SU-DHL-6 (cell line): Measurements from ENCODE around the gene REXO2.

Experiments used
- H2AFZ ChIP-seq: fragments of 200-600 bp; sonication (generic); 2 replicates; pipeline ENCODE4 v1.6.1; 2014; ENCODE audit warnings: low read depth, mild to moderate bottlenecking, moderate library complexity, mixed read lengths, antibody characterized with exemption, low read length; ENCODE audit not compliant: severe bottlenecking
- H3F3A ChIP-seq: fragments of 200-600 bp; shearing (Covaris generic); 2 replicates; pipeline ENCODE4 v1.6.0; 2016; ENCODE audit warnings: antibody characterized with exemption, mild to moderate bottlenecking; ENCODE audit not compliant: insufficient read depth
- H3K27ac ChIP-seq: fragments of 200-600 bp; sonication (generic); 2 replicates; pipeline ENCODE4 v1.5.1; 2016; ENCODE audit warnings: low read depth, mild to moderate bottlenecking, low read length, moderate library complexity, mixed read lengths
- H3K27me3 ChIP-seq: fragments of 200-600 bp; sonication (generic), shearing (Covaris generic); 2 replicates; pipeline ENCODE4 v1.6.0; 2014; ENCODE audit warnings: mild to moderate bottlenecking, low read length
- H3K36me3 ChIP-seq: fragments of 200-600 bp; sonication (generic); 2 replicates; pipeline ENCODE4 v1.6.1; 2014; ENCODE audit warnings: mild to moderate bottlenecking, low read length, mixed read lengths
- H3K4me2 ChIP-seq: fragments of 300-600, 200-600 bp; shearing (Covaris generic), sonication (generic); 2 replicates; pipeline ENCODE4 v1.6.0; 2014; ENCODE audit warnings: low read length, low read depth, mild to moderate bottlenecking; ENCODE audit not compliant: poor library complexity, severe bottlenecking
- H3K4me3 ChIP-seq: fragments of 200-600 bp; sonication (generic); 2 replicates; pipeline ENCODE4 v1.5.1; 2014; ENCODE audit warnings: antibody characterized with exemption, low read length, mild to moderate bottlenecking, mixed read lengths; ENCODE audit not compliant: insufficient read depth, poor library complexity, severe bottlenecking
- H3K79me2 ChIP-seq: fragments of 200-600 bp; sonication (generic); 2 replicates; pipeline ENCODE4 v1.6.1; 2014; ENCODE audit warnings: mild to moderate bottlenecking, low read length, moderate library complexity; ENCODE audit not compliant: insufficient read depth
- H3K9ac ChIP-seq: fragments of 200-600 bp; sonication (generic); 2 replicates; pipeline ENCODE4 v1.7.0; 2014; ENCODE audit warnings: mild to moderate bottlenecking, low read length
- H3K9me2 ChIP-seq: fragments of 200-600 bp; sonication (generic); replicated peaks from 2 replicates; pipeline ENCODE4 v1.6.1; 2014; ENCODE audit warnings: low read length; ENCODE audit not compliant: insufficient read depth
- H3K9me3 ChIP-seq: fragments of 200-600 bp; sonication (generic); 2 replicates; pipeline ENCODE4 v1.6.1; 2014; ENCODE audit warnings: low read length, mixed read lengths; ENCODE audit not compliant: insufficient read depth
- H4K20me1 ChIP-seq: fragments of 200-600 bp; sonication (generic); 2 replicates; pipeline ENCODE4 v1.6.1; 2014; ENCODE audit warnings: low read depth, mild to moderate bottlenecking, antibody characterized with exemption, low read length, moderate library complexity, mixed read lengths
- EZH2phosphoT487 ChIP-seq: fragments of 200-600 bp; sonication (generic), shearing (Covaris generic); conservative IDR thresholded peaks from 2 replicates; pipeline ENCODE4 v1.6.1; 2018; ENCODE audit warnings: mild to moderate bottlenecking, antibody characterized with exemption, low read length, moderate library complexity, mixed read lengths
- TF ChIP-seq, protein P1 (sequence below): fragments of 200-600 bp; sonication (generic); IDR thresholded peaks from one replicate; pipeline ENCODE4 v1.5.1; 2017; ENCODE audit warnings: antibody characterized with exemption, mild to moderate bottlenecking, low read length, moderate library complexity; ENCODE audit not compliant: insufficient read depth, poor library complexity, severe bottlenecking

The REXO2 gene

DNA sequence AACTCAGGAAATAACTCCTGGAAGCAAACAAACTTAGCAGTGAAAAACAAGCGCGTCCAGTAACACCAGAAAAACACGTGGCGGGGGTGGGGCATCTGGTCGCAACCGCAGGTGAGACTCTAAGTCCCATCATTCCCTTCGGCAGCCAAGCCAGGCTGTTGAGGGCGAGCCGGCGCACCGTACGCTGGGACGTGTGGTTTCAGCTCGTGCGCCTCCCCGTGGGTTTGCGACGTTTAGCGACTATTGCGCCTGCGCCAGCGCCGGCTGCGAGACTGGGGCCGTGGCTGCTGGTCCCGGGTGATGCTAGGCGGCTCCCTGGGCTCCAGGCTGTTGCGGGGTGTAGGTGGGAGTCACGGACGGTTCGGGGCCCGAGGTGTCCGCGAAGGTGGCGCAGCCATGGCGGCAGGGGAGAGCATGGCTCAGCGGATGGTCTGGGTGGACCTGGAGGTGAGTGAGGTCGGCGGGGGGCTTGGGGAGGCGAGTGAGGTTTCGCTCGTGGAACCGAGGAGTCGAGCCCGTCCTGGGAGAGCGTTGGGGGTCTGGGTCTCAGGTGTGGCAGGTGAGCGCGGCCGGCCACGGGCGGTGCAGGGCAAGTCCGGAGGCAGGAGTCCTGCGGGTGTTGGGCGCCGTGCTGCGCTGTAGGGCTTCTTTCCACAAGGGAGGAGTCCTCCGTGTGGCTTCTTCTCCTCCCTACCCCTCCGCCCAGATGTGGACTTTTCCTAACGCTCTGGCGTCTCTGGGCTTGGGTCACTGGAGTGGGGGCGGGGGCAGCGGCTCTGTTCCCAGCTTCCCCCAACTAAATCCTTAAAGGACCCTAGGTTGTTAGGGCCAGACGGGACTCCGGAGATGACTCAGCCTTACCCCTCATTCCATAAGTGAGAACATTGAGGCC, at the start of gene REXO2:
TSS of gene REXO2 (plus strand) at position 239 of the 892 bp plus-strand sequence. CDS start at position 301, 62 bp downstream.
- no peak for TF ChIP-seq EZH2phosphoT487
- TF ChIP-seq, protein P1, sequence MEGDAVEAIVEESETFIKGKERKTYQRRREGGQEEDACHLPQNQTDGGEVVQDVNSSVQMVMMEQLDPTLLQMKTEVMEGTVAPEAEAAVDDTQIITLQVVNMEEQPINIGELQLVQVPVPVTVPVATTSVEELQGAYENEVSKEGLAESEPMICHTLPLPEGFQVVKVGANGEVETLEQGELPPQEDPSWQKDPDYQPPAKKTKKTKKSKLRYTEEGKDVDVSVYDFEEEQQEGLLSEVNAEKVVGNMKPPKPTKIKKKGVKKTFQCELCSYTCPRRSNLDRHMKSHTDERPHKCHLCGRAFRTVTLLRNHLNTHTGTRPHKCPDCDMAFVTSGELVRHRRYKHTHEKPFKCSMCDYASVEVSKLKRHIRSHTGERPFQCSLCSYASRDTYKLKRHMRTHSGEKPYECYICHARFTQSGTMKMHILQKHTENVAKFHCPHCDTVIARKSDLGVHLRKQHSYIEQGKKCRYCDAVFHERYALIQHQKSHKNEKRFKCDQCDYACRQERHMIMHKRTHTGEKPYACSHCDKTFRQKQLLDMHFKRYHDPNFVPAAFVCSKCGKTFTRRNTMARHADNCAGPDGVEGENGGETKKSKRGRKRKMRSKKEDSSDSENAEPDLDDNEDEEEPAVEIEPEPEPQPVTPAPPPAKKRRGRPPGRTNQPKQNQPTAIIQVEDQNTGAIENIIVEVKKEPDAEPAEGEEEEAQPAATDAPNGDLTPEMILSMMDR, result no peak
- peak within 1 kb of the TSS; percentile 97 for H2AFZ ChIP-seq
- peak within 1 kb of the TSS; percentile 83 for H3K4me2 ChIP-seq
- no peaks in the 10 kb centered on the region for H3K27me3 ChIP-seq
- H3K36me3 ChIP-seq, result 0 out of 2 replicates have a peak, but pooled peaks cover 9% of the 10 kb centered on the region
- peak within 1 kb of the TSS; percentile 99 for H3K4me3 ChIP-seq
- H3K27ac ChIP-seq, result 0 out of 2 replicates have a peak within 1 kb of the TSS, but pooled peaks have one; percentile 9
- H3K79me2 ChIP-seq, result peaks cover 49% of the 10 kb centered on the region
- H3K9me3 ChIP-seq, result no peaks in the 10 kb centered on the region
- H3K9me2 ChIP-seq, result no peaks in the 10 kb centered on the region
- peak within 1 kb of the TSS; percentile 95 for H3K9ac ChIP-seq
- no peaks in the 10 kb centered on the region for H4K20me1 ChIP-seq
- no peaks in the 10 kb centered on the region for H3F3A ChIP-seq

DNA sequence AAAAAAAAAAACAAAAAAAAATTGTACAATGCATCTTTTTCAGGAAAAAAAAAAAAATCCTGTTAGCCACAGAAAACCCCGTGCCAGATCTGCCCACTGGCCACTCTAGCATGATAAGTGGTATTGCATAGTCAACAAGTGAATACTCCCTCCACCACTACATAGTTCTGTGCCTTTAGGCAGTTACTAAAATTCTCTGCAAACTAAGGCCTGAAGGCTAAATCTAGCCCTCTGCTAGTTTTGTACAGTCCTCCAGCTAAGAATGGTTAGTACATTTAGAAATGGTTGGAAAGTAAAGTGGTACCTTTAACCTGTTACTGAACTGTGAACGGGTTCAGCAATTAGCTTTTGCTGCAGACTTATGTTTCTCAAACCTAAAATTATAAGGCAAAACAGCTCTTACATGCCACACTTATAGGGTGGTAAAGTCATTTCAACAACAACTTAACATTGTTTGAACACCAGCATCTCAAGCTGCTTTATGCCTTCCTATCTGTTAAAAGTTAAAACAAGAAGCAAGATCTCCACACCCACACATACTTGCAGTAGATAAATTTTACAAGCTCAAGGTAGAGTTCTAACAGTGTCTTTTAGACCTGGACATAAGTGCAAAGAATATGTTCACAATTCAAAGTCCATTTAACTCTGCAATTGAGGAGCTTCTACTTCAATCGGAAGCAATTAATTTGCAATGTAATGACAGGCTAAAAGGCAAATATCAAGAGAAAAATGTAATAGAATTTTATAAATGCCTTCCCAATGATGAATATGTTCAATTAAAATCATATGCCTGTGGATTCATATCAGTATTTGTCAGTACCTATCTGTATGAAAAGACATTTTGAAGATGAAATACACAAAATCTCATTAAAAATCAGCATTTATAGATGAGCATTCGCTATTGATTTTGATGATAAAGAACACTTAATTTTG, 46.3 kb upstream of the REXO2 start:
- Histone ChIP-seq H3K9me2 (no peaks in the 10 kb centered on the region), H3K4me3 (no peak overlapping the region), H3K27me3 (no peaks in the 10 kb centered on the region), H3K9me3 (no peaks in the 10 kb centered on the region), H3F3A (no peaks in the 10 kb centered on the region), H3K9ac (no peak overlapping the region), H3K27ac (no peak overlapping the region), H4K20me1 (no peaks in the 10 kb centered on the region), H2AFZ (no peak overlapping the region), H3K79me2 (no peaks in the 10 kb centered on the region), H3K36me3 (no peaks in the 10 kb centered on the region), H3K4me2 (no peak overlapping the region)
- TF ChIP-seq, protein P1, result no peak
- no peak for TF ChIP-seq EZH2phosphoT487

DNA sequence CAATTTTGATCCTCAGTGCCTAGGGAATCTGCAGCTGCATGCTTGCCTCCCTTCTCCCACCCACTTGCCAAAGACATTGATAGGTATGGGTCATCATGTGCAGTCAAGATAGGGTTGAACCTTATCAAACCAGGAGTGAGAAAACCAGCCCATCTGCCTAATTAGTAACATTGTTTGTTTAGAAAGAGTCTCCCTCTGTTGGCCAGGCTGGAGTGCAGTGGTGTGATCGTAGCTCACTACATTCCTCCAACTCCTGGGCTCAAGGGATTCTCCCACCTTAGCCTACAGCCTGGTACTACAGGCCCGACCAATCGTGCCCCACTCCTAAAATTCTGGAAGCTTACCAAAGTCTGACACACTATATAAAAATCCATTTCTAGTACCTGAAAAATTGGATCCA, 43.5 kb upstream of the REXO2 start:
- Histone ChIP-seq H3K9me2 (no peaks in the 10 kb centered on the region), H3K4me3 (no peak overlapping the region), H3K79me2 (peaks cover 17% of the 10 kb centered on the region), H3F3A (no peaks in the 10 kb centered on the region), H3K9me3 (no peaks in the 10 kb centered on the region), H4K20me1 (no peaks in the 10 kb centered on the region), H3K9ac (no peak overlapping the region), H3K36me3 (no peaks in the 10 kb centered on the region), H3K4me2 (no peak overlapping the region), H2AFZ (no peak overlapping the region), H3K27me3 (no peaks in the 10 kb centered on the region), H3K27ac (no peak overlapping the region)
- TF ChIP-seq, protein P1, result no peak
- no peak for TF ChIP-seq EZH2phosphoT487
